Endothelial cell of umbilical vein (primary cell): ENCODE data around the gene CHMP1A. TPM values are rescaled to one million over a fixed set of nuclear protein-coding genes. Genes with fewer than 3 reads are reported as not detected.

Experiments used
- BruUV-seq: library from RNA; stranded (reverse); fragments of 400-500 nt; replicated peaks from 2 replicates; lab custom pipeline; 2021; lab: Mats Ljungman, UMichigan
- CTCF ChIA-PET: fragments of 300-600, 350-600 bp; sonication (Branson Sonifier 250); formaldehyde crosslinking; loops from one replicate; lab custom pipeline; 2021; ENCODE audit warnings: antibody characterized with exemption, inconsistent platforms; lab: Charles Lee
- POLR2A ChIA-PET: fragments of 300-600, 350-600 bp; sonication (Branson Sonifier 250); formaldehyde crosslinking; loops from one replicate; lab custom pipeline; 2021; ENCODE audit warnings: antibody characterized with exemption, inconsistent platforms; lab: Charles Lee
- DNase-seq: peaks from one replicate; pipeline ENCODE4 v3.0.0-alpha.2; 2011; ENCODE audit warnings: low read depth, low spot score
- FAIRE-seq: peaks from 2 replicates; lab custom pipeline; 2011; peaks lifted over from hg19 to GRCh38; lab: Jason Lieb, UNC
- H2AFZ ChIP-seq: 2 replicates; pipeline ENCODE4 v1.6.0; 2012; ENCODE audit warnings: low read depth, low read length, control low read depth, inconsistent platforms
- H3K27ac ChIP-seq: 2 replicates; pipeline ENCODE4 v1.5.1; 2011; ENCODE audit warnings: low read depth, mild to moderate bottlenecking, control low read depth, low read length, moderate library complexity; ENCODE audit not compliant: insufficient read depth
- H3K27me3 ChIP-seq, 2 experiments: 2 replicates each; pipeline versions ENCODE4 v1.6.0 to v1.6.1; 2011; ENCODE audit warnings: low read length in 2 of 2, mixed read lengths in 1 of 2; ENCODE audit not compliant: control insufficient read depth in 2 of 2, insufficient read depth in 2 of 2
- H3K36me3 ChIP-seq, 2 experiments: 2 replicates in 1 of 2; 3 replicates in 1 of 2; pipeline ENCODE4 v1.5.1; 2011; ENCODE audit warnings: low read length in 2 of 2, mild to moderate bottlenecking in 1 of 2, moderate library complexity in 1 of 2; ENCODE audit not compliant: control insufficient read depth in 2 of 2, insufficient read depth in 2 of 2; ENCODE audit errors: extremely low read depth in 1 of 2
- H3K4me1 ChIP-seq: 3 replicates; pipeline ENCODE4 v1.5.1; 2011; ENCODE audit warnings: mild to moderate bottlenecking, low read length; ENCODE audit not compliant: control insufficient read depth, insufficient read depth; ENCODE audit errors: extremely low read depth
- H3K4me2 ChIP-seq: 2 replicates; pipeline ENCODE4 v1.6.1; 2011; ENCODE audit warnings: low read length, control low read depth, mixed read lengths; ENCODE audit not compliant: insufficient read depth
- H3K4me3 ChIP-seq, 3 experiments: fragments of 200-600 bp in 1 of 3; sonication (generic), shearing (Covaris generic) in 1 of 3; replicated peaks in 1 of 3; 2 replicates each; pipeline ENCODE4 v1.5.1; 2011 to 2016; ENCODE audit warnings: control low read depth in 3 of 3, low read length in 3 of 3, mild to moderate bottlenecking in 2 of 3, inconsistent platforms in 1 of 3, low read depth in 1 of 3, moderate library complexity in 1 of 3; ENCODE audit not compliant: insufficient read depth in 1 of 3
- H3K79me2 ChIP-seq: 2 replicates; pipeline ENCODE4 v1.6.0; 2012; ENCODE audit warnings: low read length, inconsistent platforms; ENCODE audit not compliant: control insufficient read depth, insufficient read depth
- H3K9ac ChIP-seq: replicated peaks from 2 replicates; pipeline ENCODE3; 2011; ENCODE audit warnings: low read length, control low read depth; ENCODE audit not compliant: insufficient read depth; ENCODE audit errors: extremely low read depth
- H3K9me1 ChIP-seq: replicated peaks from 3 replicates; pipeline ENCODE4 v1.6.0; 2011; ENCODE audit warnings: mild to moderate bottlenecking, low read length; ENCODE audit not compliant: control insufficient read depth, insufficient read depth; ENCODE audit errors: extremely low read depth
- H3K9me3 ChIP-seq: replicated peaks from 2 replicates; pipeline ENCODE4 v1.5.1; 2012; ENCODE audit warnings: low read length, inconsistent platforms; ENCODE audit not compliant: control insufficient read depth, insufficient read depth
- H4K20me1 ChIP-seq: replicated peaks from 2 replicates; pipeline ENCODE3; 2011; ENCODE audit warnings: mild to moderate bottlenecking, low read length; ENCODE audit not compliant: control insufficient read depth, insufficient read depth; ENCODE audit errors: extremely low read depth
- EZH2 ChIP-seq: IDR thresholded peaks from 2 replicates; pipeline ENCODE4 v1.6.1; 2012; ENCODE audit warnings: borderline replicate concordance, low read depth, mild to moderate bottlenecking, moderate library complexity, low read length, inconsistent platforms; ENCODE audit not compliant: severe bottlenecking
- FOS ChIP-seq: IDR thresholded peaks from 2 replicates; pipeline ENCODE4 v1.6.1; 2011; ENCODE audit warnings: mild to moderate bottlenecking, low read length, moderate library complexity, borderline replicate concordance; ENCODE audit not compliant: insufficient read depth
- GATA2 ChIP-seq: IDR thresholded peaks from 2 replicates; pipeline ENCODE4 v1.7.0; 2011; ENCODE audit warnings: low read depth, mild to moderate bottlenecking, moderate library complexity, mixed read lengths, low read length; ENCODE audit not compliant: insufficient read length, insufficient read depth
- JUN ChIP-seq: IDR thresholded peaks from 2 replicates; pipeline ENCODE4 v1.6.1; 2011; ENCODE audit warnings: borderline replicate concordance, low read depth; ENCODE audit not compliant: insufficient read length, insufficient read depth
- MYC ChIP-seq: IDR thresholded peaks from one replicate; pipeline ENCODE4 v1.6.1; 2011; ENCODE audit warnings: mild to moderate bottlenecking, low read depth, low read length
- POLR2A ChIP-seq: IDR thresholded peaks from 2 replicates; pipeline ENCODE4 v1.6.1; 2012; ENCODE audit warnings: low read depth, mild to moderate bottlenecking, control low read depth, low read length
- POLR2AphosphoS5 ChIP-seq: IDR thresholded peaks from 2 replicates; pipeline ENCODE4 v1.6.1; 2012; ENCODE audit warnings: low read depth, mild to moderate bottlenecking, control low read depth, low read length, moderate library complexity; ENCODE audit not compliant: insufficient read depth
- dilution Hi-C: fragments of 300-500 bp; cut with MboI; formaldehyde crosslinking; loops from one replicate; pipeline ENCODE4 v1.15.0; 2019; ENCODE audit warnings: low sequenced_read_pairs; ENCODE audit not compliant: extremely low pct_ligation_motif_present
- intact Hi-C: fragments of 100-400 bp; cut with micrococcal nuclease; formaldehyde crosslinking; loops from one replicate; pipeline ENCODE4 v1.10.0; 2022
- polyA plus RNA-seq, 4 experiments: library from polyadenylated mRNA; depleted of rRNA in 3 of 4; stranded (reverse) in 3 of 4; unstranded in 1 of 4; fragments of >200 nt; gene quantifications; 2 replicates each; pipeline versions ENCODE4 v1.2.1 to v1.2.3, GENCODE V29; 2011 to 2012; ENCODE audit warnings: missing spikeins in 1 of 4
- total RNA-seq: library from RNA; stranded (reverse); gene quantifications from 2 replicates; pipeline ENCODE4 v1.2.3, GENCODE V29; 2021
- TF ChIP-seq, protein P1 (sequence below), 2 donors: IDR thresholded peaks; 1 replicate in 1 of 2; 2 replicates in 1 of 2; pipeline ENCODE4 v1.5.1; 2011; ENCODE audit warnings: low read length in 2 of 2, mild to moderate bottlenecking in 2 of 2, moderate library complexity in 2 of 2, control low read depth in 1 of 2, inconsistent platforms in 1 of 2, low read depth in 1 of 2; ENCODE audit not compliant: insufficient read depth in 1 of 2; ENCODE audit errors: extremely low read depth in 1 of 2

CHMP1A gene
- total and polyA plus RNA-seq, 2 donors (not counting 3 experiments of a cell fraction or from before 2014, with no cell fraction given) = 83.9 to 101 TPM

DNA sequence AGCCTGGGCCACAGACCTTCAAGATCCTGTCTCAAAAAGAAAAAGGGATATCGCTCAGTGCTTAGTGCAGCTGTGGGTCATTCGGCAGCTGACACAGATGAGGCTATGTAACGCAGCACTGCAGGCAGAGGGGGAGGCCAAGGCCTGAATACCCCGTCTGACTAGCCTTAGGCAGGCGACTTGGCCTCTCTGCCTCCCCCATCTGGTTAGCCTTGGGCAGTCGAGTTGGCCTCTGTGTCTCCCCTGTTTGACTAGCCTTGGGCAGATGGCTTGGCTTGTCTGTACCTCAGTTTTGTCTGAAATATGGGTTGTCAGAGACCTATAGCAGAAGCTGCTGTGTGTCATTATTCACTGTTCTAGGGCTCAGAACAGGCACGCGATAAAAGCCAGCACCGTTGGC, 10.1 kb upstream of the CHMP1A start:
- Histone ChIP-seq H3K9me3 (no peaks in the 10 kb centered on the region), H3K27me3 (no peaks in the 10 kb centered on the region), H3K79me2 (no peaks in the 10 kb centered on the region), H3K4me3 (no peak overlapping the region), H3K36me3 (no peaks in the 10 kb centered on the region), H3K4me2 (no peak overlapping the region), H3K9me1 (no peaks in the 10 kb centered on the region), H2AFZ (no peak overlapping the region), H3K9ac (no peak overlapping the region), H3K4me1 (no peaks in the 10 kb centered on the region), H4K20me1 (no peaks in the 10 kb centered on the region), H3K27ac (no peak overlapping the region)
- DNase-seq (no peak), FAIRE-seq (no peak)
- dilution Hi-C loops = no loop called here
- BruUV-seq = no TSS peak
- intact Hi-C loops = no loop called here
- ChIA-PET POLR2A (no interaction called here), CTCF (interaction anchor here (1.2 to 1.9 kb wide), 3 partner anchors 52 to 110 kb away, joined by 3 to 8 read pairs (median 4); no protein-coding TSS in a partner anchor)
- TF ChIP-seq, protein P1, sequence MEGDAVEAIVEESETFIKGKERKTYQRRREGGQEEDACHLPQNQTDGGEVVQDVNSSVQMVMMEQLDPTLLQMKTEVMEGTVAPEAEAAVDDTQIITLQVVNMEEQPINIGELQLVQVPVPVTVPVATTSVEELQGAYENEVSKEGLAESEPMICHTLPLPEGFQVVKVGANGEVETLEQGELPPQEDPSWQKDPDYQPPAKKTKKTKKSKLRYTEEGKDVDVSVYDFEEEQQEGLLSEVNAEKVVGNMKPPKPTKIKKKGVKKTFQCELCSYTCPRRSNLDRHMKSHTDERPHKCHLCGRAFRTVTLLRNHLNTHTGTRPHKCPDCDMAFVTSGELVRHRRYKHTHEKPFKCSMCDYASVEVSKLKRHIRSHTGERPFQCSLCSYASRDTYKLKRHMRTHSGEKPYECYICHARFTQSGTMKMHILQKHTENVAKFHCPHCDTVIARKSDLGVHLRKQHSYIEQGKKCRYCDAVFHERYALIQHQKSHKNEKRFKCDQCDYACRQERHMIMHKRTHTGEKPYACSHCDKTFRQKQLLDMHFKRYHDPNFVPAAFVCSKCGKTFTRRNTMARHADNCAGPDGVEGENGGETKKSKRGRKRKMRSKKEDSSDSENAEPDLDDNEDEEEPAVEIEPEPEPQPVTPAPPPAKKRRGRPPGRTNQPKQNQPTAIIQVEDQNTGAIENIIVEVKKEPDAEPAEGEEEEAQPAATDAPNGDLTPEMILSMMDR (IDR thresholded peaks at IDR 0.05; ENCODE audit: extremely low read depth in 1 of 2, insufficient read depth in 1 of 2, low read depth in 1 of 2, low read length in 2 of 2) = no peak
- TF ChIP-seq GATA2 (no peak), FOS (no peak), POLR2A (no peak), POLR2AphosphoS5 (no peak), JUN (no peak), MYC (no peak), EZH2 (no peak)
